GM12865 (cell line): ENCODE measurements around the gene DNAH9.

Experiments used
- DNase-seq: peaks from one replicate; pipeline ENCODE4 v3.0.0; 2010; ENCODE audit warnings: low read depth
- H3K4me3 ChIP-seq: 2 replicates; pipeline ENCODE4 v1.5.1; 2011; ENCODE audit warnings: mild to moderate bottlenecking, low read depth, low read length, control low read depth
- TF ChIP-seq, protein P1 (sequence below): IDR thresholded peaks from 2 replicates; pipeline ENCODE4 v1.5.1; 2011; ENCODE audit warnings: low read length, control low read depth, low read depth, inconsistent platforms; ENCODE audit not compliant: insufficient read depth; ENCODE audit errors: missing control alignments

The DNAH9 gene

DNA sequence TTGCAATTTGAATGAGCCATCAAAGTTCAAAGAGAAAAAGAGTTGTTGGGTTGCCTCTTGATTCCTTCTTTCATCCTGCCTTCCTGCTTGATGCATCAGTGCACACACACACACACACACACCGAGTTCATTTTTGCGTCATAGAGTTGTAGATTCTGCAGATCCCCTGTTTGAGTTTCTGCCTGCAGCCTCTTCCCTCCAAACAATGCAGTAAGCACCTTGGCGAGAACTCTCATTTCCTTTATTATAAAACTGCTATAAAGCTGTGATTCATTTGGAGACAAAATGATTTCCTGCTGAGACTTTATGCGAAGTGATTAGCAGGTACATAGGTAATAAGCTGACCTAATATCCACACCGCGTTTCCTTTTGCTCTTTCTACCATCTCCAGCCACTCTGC, 26.7 kb downstream of the DNAH9 start:
- TF ChIP-seq, protein P1, sequence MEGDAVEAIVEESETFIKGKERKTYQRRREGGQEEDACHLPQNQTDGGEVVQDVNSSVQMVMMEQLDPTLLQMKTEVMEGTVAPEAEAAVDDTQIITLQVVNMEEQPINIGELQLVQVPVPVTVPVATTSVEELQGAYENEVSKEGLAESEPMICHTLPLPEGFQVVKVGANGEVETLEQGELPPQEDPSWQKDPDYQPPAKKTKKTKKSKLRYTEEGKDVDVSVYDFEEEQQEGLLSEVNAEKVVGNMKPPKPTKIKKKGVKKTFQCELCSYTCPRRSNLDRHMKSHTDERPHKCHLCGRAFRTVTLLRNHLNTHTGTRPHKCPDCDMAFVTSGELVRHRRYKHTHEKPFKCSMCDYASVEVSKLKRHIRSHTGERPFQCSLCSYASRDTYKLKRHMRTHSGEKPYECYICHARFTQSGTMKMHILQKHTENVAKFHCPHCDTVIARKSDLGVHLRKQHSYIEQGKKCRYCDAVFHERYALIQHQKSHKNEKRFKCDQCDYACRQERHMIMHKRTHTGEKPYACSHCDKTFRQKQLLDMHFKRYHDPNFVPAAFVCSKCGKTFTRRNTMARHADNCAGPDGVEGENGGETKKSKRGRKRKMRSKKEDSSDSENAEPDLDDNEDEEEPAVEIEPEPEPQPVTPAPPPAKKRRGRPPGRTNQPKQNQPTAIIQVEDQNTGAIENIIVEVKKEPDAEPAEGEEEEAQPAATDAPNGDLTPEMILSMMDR, result no peak
- no peak for DNase-seq
- no peak overlapping the region for H3K4me3 ChIP-seq

DNA sequence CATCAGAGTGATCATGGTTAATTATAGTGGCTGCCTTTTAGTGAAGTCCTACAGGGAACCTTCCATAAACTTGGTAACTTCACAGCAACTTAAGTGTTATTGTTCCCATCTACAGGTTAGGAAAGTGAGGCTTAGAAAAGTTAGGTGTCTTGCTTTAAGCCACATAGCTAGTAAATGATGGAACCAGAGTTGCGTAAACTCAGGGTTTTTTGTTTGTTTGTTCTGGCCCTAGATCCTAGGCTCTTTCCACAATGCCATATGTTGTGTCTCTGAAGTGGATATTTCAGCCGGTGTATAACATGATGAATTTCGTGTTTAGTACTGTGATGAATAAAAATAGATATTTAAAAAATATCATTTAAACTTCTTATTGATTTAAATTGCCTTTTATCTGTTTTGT, 27.6 kb downstream of the DNAH9 start:
- H3K4me3 ChIP-seq, result no peak overlapping the region
- TF ChIP-seq, protein P1, result no peak
- no peak for DNase-seq

DNA sequence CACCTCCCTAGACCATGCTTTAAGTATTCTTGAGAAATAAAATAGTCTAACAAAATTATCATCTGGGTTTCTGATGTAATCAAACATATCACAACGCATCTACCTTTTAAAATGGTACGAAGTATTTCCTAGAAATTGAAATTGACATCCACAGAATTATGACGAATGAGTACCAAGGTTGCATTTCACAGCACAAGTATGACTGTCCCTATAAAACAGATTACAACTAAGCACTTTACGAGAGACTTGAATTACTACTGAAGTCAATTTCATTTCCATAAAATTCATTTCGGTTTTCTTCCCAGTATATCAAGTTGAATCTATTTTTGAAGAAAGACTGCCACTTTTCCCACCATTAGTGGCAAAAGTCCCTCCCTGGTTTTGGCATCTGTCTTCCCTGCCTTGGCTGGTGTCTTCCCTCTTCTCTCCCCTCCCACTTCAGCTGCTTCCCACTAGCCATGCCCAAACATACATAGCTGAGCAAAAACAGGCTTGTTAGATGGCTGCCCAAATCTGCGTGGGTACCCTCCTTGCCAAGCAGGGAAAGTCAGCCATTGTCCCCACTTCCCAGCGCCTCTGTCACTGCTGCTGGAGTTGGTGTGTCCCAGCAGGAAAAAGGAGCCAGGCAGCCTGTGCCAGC, 29.2 kb downstream of the DNAH9 start:
- DNase-seq, result no peak
- TF ChIP-seq, protein P1, result no peak
- H3K4me3 ChIP-seq, result no peak overlapping the region

DNA sequence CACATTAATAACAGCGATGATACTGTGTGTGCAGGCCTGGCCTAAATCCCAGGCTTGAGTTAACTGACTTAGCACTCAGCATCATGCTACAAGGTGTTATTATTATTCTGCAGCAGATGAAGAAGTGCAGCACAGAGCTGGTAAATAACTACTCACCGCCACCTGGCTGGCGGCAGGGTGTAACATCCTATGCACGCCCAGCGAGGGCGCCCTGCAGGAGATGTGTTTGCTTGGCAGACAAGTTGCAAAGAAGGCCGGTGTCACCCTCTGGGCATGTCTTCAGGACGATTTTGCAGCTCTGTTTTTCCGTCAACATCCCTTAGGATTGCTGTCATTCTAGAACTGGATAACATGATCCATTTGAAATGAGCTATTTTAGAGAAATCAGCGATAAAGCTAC, 30.1 kb downstream of the DNAH9 start:
- H3K4me3 ChIP-seq, result no peak overlapping the region
- TF ChIP-seq, protein P1, result no peak
- no peak for DNase-seq

DNA sequence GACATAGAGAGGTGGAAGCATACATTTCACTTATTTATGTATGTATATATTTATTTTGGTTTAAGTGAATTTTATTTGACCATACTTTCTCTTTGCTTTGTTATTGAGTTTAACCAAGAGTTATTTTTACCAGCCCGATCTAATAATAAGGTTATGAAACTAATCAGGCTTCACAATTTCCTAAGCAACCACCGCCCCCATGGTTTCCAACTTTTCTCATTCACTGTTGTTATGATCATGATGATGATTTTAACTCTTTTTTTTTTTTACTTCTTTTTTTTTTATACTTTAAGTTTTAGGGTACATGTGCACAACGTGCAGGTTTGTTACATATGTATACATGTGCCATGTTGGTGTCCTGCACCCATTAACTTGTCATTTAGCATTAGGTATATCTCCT, 30.6 kb downstream of the DNAH9 start:
- H3K4me3 ChIP-seq, result no peak overlapping the region
- no peak for DNase-seq
- TF ChIP-seq, protein P1, result no peak

DNA sequence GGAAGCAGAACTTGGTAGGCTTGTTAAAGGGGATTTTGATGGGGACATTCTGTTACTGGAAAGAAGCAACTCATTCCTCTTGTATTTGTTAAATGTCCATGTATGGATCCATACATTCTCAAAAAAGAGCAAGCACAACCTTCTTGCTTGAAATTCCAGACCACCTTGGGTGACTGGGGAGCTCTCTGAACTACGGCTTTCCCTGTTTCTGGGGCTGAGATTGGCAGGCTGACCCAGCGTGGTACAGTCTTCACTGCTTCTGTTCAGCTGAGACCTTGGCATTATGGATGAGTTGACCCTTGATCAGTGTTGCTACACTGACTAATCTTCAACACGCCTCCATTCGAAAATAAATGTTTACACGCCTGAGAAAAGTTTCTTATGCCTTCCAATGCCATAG, 38.5 kb downstream of the DNAH9 start:
- H3K4me3 ChIP-seq, result no peak overlapping the region
- DNase-seq, result no peak
- TF ChIP-seq, protein P1, result no peak

DNA sequence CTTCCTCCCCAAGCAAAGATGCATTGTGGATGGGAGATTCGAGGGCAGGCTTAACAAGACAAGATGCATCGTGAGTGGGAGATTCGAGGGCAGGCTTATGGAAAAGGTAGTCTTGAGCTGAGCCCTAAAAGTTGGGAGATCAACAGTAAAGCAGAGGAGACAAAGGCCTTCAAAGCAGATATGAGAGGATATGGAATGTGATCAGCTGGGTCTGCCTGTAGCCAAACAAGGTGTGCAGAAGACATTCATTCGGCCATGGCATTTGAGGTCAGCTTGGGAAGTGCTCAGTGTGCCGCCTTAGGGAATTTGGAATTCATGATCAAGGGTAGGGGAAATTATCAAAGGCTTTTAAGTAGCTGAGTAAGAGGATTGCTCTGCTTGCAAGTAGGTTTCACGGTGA, 39.5 kb downstream of the DNAH9 start:
- no peak overlapping the region for H3K4me3 ChIP-seq
- DNase-seq, result no peak
- TF ChIP-seq, protein P1, result no peak
